HG03175 (cell line): Measurements from ENCODE around the gene MEFV.
A peak's percentile ranks its signal among the peaks of the same experiment; 100 is the strongest.

Experiments used
- ATAC-seq: cut with Tn5 transposase; IDR thresholded peaks from one replicate; pipeline ENCODE4 v1.9.1; 2021; ENCODE audit warnings: mild to moderate bottlenecking, moderate library complexity; ENCODE audit not compliant: unreplicated experiment

The MEFV gene

DNA sequence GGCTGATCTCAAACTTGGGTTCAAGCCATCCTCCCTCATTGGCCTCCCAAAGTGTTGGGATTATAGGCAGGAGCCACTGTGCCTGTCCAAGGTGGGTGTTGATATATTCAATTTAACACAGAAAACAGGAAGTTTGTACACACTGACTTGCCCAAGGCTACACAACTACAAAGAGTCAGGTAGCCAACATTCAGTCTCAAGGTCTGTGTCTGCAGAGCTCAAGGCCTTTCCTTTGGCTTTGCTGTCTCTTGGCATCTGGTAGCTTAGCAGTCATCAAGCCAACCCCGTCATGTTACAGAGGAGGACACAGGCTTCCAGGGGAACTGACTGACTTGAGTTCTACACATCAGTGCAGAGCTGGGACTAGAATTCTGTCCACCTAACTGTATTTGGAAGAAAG lies 11.9 kb upstream of the MEFV start:
- ATAC-seq: no peak

DNA sequence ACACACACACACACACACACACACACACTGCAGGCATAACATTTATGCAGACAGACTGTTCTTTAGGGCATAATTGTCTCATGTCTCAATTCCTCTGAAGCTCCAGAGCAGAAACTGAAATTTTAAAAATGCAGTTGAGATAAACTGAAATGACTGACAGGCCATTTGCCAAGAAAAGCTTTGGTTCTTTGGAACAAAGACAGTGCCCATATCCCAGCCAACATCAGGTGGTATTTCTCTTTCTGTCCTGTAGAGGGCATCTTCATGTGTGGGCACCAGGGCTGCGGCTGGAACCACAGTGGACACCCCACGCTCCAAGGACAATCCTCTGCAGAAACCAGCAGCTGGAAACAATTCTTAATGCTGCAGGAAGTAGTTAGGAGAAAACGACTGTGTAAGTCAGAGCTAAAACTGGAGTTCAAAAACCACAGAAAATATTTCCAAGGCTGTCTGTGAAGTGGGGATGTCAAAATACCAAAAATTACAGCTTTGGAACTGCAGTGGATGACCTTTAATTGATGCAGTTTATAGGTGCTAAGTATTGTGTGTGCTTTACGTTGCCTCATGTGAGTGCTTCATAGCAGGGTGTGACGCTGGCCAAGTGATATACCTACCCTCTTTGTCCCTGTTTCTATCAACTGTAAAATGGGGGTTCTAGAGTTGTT lies 10.6 kb upstream of the MEFV start:
- no peak for ATAC-seq

DNA sequence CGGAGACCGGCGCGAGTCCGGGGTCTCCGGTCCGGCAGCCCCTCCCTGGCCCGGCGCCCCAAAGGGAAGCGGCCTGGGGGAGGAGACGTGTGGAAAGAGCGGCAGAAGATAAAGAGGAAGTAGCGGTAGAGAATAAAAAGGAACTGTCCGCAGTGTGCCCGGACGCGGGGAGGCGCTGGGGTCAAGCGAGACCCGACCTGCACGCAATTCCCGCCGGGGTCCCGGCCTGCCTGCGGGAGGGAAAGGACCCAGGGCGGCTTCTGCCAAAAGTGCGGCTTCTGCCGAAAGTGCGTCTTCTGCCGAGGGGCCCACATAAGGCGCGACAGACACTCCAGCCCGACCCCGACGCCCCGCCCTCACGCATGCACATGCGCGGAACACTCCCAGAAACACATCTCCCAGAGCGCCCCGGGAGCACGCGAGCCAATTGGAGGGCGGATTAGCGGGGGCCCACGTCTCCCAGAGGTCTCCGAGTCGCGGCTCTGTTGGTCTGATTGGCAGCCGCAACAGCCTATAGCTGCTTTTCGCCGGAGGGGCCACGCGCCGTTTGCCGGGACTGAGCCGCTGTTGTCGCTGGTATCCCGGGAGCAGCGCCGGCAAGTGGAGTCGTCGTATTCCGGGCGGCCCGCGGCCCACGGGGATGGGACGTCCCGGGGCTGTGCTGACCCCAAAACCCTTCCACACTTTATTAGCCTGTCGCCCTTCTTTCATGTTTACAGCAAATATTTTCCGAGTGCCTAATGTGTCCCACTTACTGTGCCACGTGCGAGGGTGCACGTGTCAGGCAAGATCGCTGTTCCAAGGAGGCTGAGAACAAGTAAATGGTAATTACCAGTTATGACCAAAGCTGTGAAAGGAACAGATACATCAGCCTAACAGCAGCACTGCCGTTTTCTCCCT lies 8.0 kb upstream of the MEFV start:
- peak; percentile 87 for ATAC-seq

DNA sequence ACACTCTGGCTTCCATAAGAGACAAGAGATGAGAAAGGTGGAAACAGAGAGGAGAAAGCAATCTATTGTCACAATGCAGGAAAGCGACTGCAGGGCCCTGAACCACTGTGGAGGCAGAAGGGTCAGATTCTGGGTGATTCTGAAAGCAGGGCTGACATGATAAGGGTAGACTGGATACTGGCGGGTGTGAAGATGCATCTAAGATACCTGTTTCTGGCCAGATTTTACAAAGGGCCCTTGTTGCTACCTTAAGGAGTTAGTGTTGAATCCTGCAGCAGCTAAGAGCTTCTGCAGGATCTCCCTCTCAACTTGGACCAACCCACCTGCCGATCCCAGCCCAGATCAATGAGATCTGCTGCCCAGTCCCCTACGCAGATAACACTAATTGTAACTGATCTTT lies 6.1 kb upstream of the MEFV start:
- ATAC-seq: no peak

DNA sequence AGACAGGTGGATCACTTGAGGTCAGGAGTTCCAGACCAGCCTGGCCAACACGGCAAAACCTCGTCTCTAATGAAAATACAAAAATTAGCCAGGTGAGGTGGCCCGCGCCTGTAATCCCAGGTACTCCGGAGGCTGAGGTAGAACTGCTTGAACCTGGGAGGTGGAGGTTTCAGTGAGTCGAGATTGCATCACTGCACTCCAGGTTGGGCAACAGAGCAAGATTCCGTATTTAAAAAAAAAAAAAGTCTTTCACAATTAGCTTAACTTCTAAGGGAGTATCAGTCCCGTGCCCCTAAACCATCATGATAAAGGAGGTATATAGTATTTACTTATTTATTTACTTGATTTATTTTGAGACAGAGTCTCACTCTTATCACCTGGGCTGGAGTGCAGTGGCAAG lies 3.4 kb upstream of the MEFV start:
- ATAC-seq: no peak

DNA sequence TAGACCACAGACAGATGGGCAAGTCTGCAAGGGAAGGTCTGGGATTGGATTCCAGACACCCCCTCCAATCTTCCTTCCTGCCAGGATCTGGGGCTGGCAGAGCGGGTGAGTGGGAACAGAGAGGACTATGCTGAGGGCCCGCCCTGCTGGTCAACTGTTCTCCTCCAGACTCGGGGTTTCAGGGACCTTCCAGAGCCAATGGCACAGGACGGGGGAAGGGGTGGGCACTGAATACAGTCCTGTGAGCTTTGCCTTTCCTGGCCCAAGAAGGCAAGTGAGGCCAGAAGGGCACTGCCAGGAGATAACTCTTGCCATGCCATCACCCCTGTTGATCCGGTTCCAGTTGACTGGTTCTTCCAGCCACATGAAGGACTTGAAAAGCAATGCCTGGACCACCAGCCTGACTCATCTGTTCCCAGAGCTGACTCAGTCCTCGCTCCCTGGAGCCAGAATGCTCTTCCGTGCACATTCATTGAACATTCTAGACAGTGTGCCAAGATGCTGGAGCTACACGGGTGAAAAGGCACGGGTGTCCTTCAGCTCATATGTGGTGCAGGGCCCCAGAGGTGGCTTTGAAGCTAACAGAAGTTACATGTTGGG lies 533 bp upstream of the MEFV start:
- no peak for ATAC-seq

DNA sequence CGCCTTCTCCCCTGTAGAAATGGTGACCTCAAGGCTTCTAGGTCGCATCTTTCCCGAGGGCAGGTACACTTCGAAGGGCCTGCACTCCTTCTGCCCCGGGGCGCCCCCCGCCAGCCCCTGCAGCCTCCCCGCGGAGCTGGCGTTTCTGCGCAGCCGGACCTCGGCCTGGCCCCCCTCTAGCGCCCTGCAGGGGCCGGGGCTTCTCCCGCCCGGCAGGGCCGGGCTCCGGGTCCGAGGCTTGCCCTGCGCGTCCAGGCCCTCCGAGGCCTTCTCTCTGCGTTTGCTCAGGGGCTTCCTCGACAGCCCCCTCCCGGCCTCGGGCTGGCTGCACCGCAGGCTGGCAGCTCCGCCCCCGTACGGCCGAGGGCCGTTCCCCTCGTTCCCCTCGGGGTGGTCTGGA lies 2.1 kb downstream of the MEFV start:
- no peak for ATAC-seq

DNA sequence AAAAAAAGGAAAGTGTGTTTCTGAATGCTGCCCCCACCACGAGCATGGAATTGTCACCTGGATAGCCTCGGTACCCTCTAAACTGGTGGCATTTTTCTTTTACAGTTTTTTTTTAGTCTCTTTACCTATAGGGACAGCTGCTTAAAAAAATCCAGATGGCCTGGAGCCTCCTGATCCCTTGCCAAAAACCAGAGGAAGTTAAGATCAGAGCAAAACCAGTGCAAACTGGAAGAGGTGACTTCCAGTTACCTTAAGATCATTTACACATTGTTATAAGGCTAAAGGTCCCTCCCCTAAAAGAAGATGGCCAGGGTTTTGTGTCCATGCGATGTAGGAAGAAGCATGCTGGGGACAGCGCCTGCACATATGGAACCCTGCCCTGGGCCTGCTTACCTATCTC lies 3.5 kb downstream of the MEFV start:
- no peak for ATAC-seq

DNA sequence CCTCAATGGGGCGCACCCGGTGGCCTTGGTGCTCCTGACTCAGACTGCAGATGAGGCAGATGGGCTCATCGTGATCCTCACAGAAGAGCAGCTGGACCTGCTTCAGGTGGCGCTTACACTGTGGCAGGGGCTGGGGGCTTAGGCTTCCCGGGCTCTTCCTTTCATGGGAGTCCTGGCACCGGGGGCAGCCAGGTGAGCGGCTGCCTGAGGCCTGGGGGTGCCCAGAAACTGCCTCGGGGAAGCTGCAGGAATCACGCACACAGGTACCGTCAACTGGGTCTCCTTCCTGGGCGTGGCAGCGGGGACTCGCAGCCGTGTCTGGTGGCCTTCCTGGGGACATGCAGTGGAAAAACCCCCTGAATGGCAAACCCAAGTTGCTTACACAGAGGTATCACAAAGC lies 7.0 kb downstream of the MEFV start:
- no peak for ATAC-seq

DNA sequence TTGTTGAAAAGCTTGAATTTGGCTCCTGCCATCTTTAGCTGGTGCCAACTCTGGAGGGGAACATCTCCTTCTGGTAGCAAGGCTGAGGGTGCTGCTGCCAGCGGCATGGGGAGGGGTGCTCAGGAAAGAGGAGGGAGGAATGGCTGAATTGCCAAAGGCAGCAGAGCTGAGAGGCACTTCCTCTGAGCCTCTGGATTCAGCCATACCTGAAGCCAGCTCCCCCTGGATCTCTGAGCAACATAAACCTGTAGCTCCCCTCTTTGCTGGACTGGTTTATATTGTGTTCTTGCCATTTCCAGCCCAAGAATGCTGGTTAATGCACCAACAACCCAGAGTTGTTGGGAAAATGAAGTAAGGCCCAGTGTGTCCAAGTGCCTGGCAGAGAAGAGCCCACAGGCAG lies 7.4 kb downstream of the MEFV start:
- no peak for ATAC-seq

DNA sequence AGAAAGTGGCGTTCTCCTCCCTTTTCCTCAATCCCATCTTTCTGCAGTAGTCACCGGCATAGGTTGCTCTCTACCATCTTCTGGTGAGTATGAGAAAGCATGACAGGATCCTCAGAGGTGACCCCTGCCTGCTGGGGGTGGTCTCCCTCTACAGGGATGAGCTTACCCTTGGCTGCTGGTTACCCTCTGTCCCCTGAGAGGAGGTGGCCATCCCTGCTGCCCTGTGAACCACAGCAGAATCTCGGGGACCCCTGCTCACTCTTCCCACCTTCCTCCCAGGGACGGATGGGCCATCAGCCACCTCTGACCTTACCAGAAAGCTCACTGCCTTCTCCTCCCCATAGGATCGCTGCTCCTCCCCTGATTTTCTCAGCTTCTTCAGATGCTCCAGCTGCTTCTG lies 7.8 kb downstream of the MEFV start:
- no peak for ATAC-seq

DNA sequence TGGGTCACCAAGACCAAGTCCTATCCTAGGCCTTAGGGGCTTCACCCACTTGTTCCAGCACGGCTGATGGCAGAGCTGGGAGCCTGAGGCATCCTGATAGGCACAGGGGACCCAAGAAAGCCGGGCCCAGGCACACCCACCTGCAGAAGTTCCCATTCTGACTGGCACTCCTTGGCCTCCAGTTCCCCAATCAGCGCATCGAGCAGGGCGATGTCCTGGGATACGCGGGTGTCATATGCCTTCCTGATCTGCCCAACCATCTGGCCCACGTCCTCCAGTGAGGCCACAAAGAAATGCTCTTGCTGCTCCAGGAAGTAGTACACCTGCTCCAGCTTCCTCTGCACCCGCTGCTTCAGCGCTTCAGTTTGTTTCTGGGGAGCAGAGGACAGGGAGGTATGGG lies 9.6 kb downstream of the MEFV start:
- no peak for ATAC-seq

DNA sequence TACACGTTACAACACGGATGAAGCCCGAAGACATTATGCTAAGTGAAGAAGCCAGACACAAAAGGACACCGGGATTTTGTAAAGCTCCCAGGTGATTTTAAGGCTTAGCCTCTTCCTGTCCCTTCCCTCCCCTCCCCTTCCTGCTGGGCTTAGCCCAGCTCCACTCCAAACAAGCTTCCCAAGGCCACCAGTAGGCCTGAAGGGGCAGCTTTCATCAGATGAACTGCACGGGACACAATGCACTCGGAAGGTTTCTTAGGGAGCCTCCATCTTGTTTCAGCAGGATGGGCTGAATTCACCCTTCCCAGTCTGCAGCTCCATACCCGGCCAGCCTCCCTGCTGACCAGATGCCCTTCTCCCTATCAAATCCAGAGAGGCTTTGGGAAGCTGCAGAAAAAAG lies 10.4 kb downstream of the MEFV start:
- no peak for ATAC-seq

DNA sequence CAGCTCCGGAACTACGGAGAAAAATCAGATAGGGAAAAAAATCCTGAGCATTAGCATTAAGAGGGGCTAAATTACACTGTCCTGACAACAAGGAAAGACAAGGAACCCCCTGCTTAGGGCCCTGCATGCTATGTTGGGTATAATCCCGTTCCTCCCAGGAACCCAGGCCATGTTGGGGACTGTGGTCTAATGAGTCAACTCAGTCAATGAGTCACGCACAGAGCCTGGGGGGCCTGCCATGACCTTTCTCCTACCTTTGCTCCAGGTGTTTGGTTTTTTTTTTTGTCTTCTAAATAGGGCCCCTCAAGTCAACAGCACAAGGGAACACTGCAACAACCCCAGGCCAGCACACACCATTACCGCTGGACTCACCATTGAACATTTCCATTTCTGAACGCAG lies 12.6 kb downstream of the MEFV start:
- no peak for ATAC-seq

DNA sequence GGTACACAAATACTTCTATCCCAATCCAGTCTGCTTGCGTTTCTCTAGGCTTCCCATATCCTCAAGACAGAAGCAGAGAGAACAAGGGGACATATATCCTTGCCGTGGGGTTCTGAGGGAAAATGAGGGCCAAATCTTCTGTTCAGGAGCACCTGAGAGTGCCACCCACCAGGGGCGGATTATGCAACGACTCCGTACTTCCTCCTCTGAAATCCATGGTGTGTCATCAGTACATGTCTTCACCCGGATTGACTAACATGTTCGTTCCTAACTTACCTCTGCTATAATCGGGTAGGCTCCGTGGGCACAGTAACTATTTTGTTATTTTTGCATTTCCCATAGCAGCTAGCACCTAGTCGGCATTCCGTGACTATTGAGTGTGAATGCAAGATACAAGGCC lies 13.7 kb downstream of the MEFV start:
- ATAC-seq: no peak

DNA sequence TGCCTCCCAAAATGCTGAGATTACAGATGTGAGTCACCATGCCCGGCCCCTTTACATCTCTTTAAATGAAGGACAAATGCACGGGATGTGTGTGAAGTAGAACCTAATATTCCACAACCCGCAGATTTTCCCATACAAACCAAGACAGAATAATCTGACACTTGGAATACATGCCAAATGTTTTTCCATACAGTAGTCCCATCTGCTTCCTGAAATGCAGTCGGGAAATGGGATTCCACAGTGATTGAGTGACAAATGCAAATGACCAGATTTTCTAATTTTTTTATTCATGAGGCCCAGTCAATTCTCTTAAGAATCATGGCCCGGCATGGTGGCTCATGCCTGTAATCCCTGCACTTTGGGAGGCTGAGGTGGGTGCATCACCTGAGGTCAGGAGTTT lies 14.7 kb downstream of the MEFV start:
- ATAC-seq: no peak

DNA sequence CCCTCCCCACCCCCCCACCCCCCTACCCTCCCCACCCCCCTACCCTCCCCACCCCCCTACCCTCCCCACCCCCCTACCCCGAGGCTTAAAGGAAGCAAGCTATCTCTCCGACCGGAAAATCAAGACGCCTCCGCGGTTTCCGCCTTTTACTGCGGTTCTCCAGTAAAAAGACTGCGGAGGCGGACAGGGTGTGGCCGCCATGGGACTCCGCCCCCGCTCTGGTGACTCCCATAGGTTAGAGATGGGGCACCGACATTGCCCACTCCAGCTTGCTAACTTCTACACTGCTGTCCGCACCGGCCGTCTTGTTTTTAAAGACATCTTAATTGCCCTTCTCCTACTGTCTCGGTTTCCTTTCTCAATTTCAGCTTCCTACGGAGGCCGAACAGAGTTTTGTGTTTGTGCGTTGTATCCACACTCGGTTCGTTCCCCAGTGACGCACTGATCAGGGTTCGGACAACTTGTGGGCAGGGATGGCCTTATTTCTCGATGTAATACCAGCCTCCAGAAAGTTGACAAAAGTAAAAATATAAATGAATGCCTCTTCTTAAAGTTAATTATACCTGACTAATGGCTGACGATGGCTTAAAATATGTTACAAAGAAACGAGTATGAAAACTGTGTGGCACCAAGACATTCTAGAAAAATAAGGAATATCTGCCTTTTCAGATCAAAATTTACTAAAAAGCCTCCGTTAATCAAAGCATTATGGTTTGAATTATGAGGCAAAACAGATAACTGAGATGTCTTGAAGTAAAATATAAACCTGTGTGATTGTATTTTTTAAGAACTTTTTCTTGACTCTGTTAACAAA lies 20.4 kb downstream of the MEFV start:
- no peak for ATAC-seq

DNA sequence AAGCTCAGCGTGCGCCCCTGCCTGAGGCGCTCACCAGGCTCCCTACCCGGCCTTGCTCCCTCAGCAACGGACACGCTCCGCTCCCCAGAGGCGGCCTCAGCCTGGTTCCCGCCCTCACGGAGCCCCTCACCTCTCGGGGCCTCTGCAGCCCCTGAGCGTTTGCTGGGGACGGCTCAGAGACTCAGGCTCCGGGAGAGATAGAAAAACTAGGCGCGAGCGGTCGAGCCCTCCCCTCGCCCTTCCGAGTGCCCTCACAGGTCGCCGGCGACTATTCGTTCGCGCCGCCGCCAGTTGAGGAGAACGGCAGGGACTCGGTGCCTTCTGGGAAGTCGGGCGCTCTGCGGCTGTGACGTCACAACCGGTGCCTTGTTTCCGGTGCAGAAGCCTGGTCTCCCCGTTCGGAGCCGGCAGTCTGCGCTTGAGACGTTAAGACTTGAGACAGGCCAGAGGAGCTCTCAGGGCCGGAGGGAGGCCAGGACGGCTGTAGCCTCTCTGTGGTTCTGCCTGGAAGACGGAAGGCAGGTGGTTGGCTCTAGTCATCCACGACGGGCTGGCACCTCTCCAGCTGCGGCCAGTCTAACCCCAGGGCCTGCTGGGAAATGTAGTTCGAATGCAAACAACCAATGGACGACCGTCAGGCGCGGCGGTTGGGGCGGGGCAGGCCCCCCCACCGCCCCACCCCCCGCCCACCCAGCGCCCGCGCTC lies 21.4 kb downstream of the MEFV start, which contains the start of gene ZNF200:
ZNF200 (minus strand) TSS at position 302 of the 705 bp plus-strand sequence. CDS start 1,403 bp downstream, outside the sequence.
- ATAC-seq: peak; percentile 90

DNA sequence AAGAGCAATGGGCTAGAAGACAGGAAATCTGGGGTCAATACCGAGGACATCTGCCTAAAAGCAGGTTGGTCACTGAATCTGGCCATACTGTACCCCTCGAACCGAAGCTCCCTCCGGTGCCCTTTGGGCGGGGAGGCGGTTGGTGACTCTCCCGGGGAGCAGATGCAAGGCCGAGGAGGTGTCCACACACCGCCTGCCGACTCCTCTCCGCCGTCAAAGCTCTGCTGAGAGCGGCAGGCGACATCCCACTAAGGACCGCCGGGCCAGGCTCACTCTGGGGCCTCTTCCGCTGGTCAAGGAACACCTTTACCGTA lies 21.9 kb downstream of the MEFV start:
- no peak for ATAC-seq

DNA sequence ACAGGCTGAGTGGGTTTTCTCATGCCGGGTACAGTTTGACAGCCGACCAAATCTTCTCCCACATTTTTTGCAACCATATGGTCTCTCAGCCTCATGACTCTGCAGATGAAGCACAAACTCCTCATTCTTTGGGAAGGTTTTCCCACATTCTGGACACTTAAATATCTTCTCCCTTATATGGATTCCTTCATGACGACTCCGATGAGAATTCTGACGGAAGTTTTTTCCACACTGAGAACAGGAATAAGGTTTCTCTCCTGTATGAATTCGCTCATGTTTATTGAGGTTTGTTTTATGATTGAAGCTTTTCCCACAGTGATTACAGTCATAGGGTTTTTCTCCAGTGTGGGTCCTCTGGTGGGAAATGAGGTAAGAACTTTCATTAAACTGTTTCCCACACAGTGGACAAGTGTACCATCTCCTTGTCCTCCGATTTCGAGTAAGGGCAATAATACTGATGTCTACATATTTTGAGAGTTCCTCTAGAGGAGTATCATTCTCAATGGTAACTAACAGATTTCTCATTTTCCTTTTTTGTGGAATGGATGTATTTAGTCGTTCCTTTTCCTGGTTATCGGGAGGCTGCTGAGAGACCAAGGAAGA lies 32.4 kb downstream of the MEFV start:
- no peak for ATAC-seq
